OCI-LY7 (cell line): Measurements from ENCODE around the gene VPS26B.

Experiments
- CTCF ChIP-seq: fragments of 200-600 bp; sonication (generic); conservative IDR thresholded peaks from 2 replicates; pipeline ENCODE4 v1.5.1; 2014; ENCODE audit warnings: mild to moderate bottlenecking, antibody characterized with exemption, low read length, moderate library complexity, mixed read lengths
- EZH2phosphoT487 ChIP-seq: fragments of 200-600 bp; sonication (generic); IDR thresholded peaks from 2 replicates; pipeline ENCODE4 v1.6.1; 2018; ENCODE audit warnings: low read depth, borderline replicate concordance, mild to moderate bottlenecking, mixed run types, antibody characterized with exemption, low read length, moderate library complexity, mixed read lengths

GRCh38 chr11:134258577-134258976 is 34.1 kb downstream of the VPS26B start:
- TF ChIP-seq CTCF = no peak
- no peak for TF ChIP-seq EZH2phosphoT487
